SK-N-SH (cell line): ENCODE results near the gene SZT2. TPM values are rescaled to one million over a fixed set of nuclear protein-coding genes. Genes with fewer than 3 reads are reported as not detected.
A peak's percentile ranks its signal among the peaks of the same experiment; 100 is the strongest.

Experiments used
- CTCF ChIA-PET: fragments of 300-600, 350-600 bp; formaldehyde crosslinking; extraction: SDS; loops from one replicate; lab custom pipeline; 2021; lab: Yijun Ruan, JAX
- POLR2A ChIA-PET: fragments of 350-600 bp; sonication (Branson Sonifier 250); formaldehyde crosslinking; extraction: SDS; loops from one replicate; lab custom pipeline; 2020; ENCODE audit warnings: antibody characterized with exemption, inconsistent platforms; lab: Yijun Ruan, JAX
- DNase-seq: peaks from one replicate; pipeline ENCODE4 v3.0.0; 2012
- H2AFZ ChIP-seq: fragments of 200-600 bp; sonication (generic); 2 replicates; pipeline ENCODE4 v1.8.1; 2016; ENCODE audit warnings: antibody characterized with exemption, mild to moderate bottlenecking, low read depth
- H3F3A ChIP-seq: fragments of 200-600 bp; sonication (generic); replicated peaks from 2 replicates; pipeline ENCODE3; 2016; ENCODE audit warnings: antibody characterized with exemption, mild to moderate bottlenecking; ENCODE audit not compliant: insufficient read depth
- H3K27ac ChIP-seq, 2 experiments: fragments of 200-500 bp in 1 of 2; fragments of 200-600 bp in 1 of 2; sonication (Bioruptor generic) in 1 of 2; sonication (generic), shearing (Covaris generic) in 1 of 2; 2 replicates each; pipeline versions ENCODE4 v1.5.1 to v1.6.1; 2014 to 2016; ENCODE audit warnings: low read depth in 2 of 2, inconsistent platforms in 1 of 2, low read length in 1 of 2, mild to moderate bottlenecking in 1 of 2, mixed read lengths in 1 of 2
- H3K27me3 ChIP-seq: fragments of 200-600 bp; sonication (generic), shearing (Covaris generic); 2 replicates; pipeline ENCODE4 v1.6.1; 2016; ENCODE audit warnings: mixed run types; ENCODE audit not compliant: insufficient read depth
- H3K36me3 ChIP-seq, 2 experiments: fragments of 200-500 bp in 1 of 2; fragments of 200-600 bp in 1 of 2; sonication (Bioruptor generic) in 1 of 2; sonication (generic) in 1 of 2; replicated peaks in 1 of 2; 2 replicates each; pipeline versions ENCODE3 to v1.5.1; 2014 to 2016; ENCODE audit warnings: low read length in 1 of 2, mild to moderate bottlenecking in 1 of 2; ENCODE audit not compliant: insufficient read depth in 2 of 2, control insufficient read depth in 1 of 2
- H3K4me1 ChIP-seq, 2 experiments: fragments of 200-500 bp in 1 of 2; fragments of 200-600 bp in 1 of 2; sonication (Bioruptor generic) in 1 of 2; sonication (generic), shearing (Covaris generic) in 1 of 2; 2 replicates each; pipeline versions ENCODE4 v1.5.1 to v1.6.1; 2014 to 2016; ENCODE audit warnings: low read depth in 1 of 2, low read length in 1 of 2, mixed run types in 1 of 2; ENCODE audit not compliant: insufficient read depth in 2 of 2, control insufficient read depth in 1 of 2
- H3K4me2 ChIP-seq: fragments of 200-600 bp; sonication (generic), shearing (Covaris generic); 2 replicates; pipeline ENCODE4 v1.6.1; 2017; ENCODE audit warnings: mixed run types
- H3K4me3 ChIP-seq, 2 experiments: fragments of 200-500 bp in 1 of 2; fragments of 200-600 bp in 1 of 2; sonication (Bioruptor generic) in 1 of 2; sonication (generic), shearing (Covaris generic) in 1 of 2; 2 replicates each; pipeline versions ENCODE4 v1.5.1 to v1.8.1; 2014 to 2016; ENCODE audit warnings: low read depth in 2 of 2, inconsistent platforms in 1 of 2, low read length in 1 of 2, mild to moderate bottlenecking in 1 of 2, mixed read lengths in 1 of 2, moderate library complexity in 1 of 2
- H3K79me2 ChIP-seq: fragments of 200-600 bp; sonication (generic); 2 replicates; pipeline ENCODE4 v1.8.1; 2017; ENCODE audit warnings: mild to moderate bottlenecking; ENCODE audit not compliant: insufficient read depth
- H3K9ac ChIP-seq: fragments of 200-600 bp; sonication (generic); 2 replicates; pipeline ENCODE4 v1.6.1; 2017; ENCODE audit warnings: mixed run types
- H3K9me2 ChIP-seq: fragments of 200-600 bp; sonication (generic); 2 replicates; pipeline ENCODE4 v1.6.1; 2017; ENCODE audit warnings: mixed run types
- H3K9me3 ChIP-seq: fragments of 200-600 bp; sonication (generic); 2 replicates; pipeline ENCODE4 v1.6.1; 2017; ENCODE audit warnings: mixed run types, mild to moderate bottlenecking, moderate library complexity
- H4K20me1 ChIP-seq: fragments of 200-600 bp; sonication (generic); 2 replicates; pipeline ENCODE4 v1.6.1; 2017; ENCODE audit warnings: mild to moderate bottlenecking, mixed run types; ENCODE audit not compliant: insufficient read depth
- EZH2phosphoT487 ChIP-seq: fragments of 200-600 bp; sonication (generic); IDR thresholded peaks from 2 replicates; pipeline ENCODE4 v1.6.1; 2017; ENCODE audit warnings: low read depth, mixed run types, mild to moderate bottlenecking, antibody characterized with exemption, moderate library complexity, borderline replicate concordance
- FOSL2 ChIP-seq: IDR thresholded peaks from 2 replicates; pipeline ENCODE4 v1.4.0; 2012; ENCODE audit warnings: low read depth, mild to moderate bottlenecking, moderate library complexity, borderline replicate concordance
- FOXM1 ChIP-seq: IDR thresholded peaks from 2 replicates; pipeline ENCODE4 v1.4.0; 2012; ENCODE audit warnings: low read depth, mild to moderate bottlenecking
- GATA2 ChIP-seq: sonication (generic); formaldehyde crosslinking; IDR thresholded peaks from 2 replicates; pipeline ENCODE4 v1.5.0; 2020; ENCODE audit warnings: mild to moderate bottlenecking, missing genetic modification reagents
- NFIC ChIP-seq: IDR thresholded peaks from 2 replicates; pipeline ENCODE4 v1.4.0; 2012; ENCODE audit warnings: borderline replicate concordance
- NRF1 ChIP-seq: IDR thresholded peaks from 2 replicates; pipeline ENCODE4 v1.6.1; 2012; ENCODE audit warnings: low read depth, mild to moderate bottlenecking, low read length
- TAF1 ChIP-seq: IDR thresholded peaks from 2 replicates; pipeline ENCODE4 v1.6.1; 2012; ENCODE audit warnings: low read depth, mild to moderate bottlenecking, low read length, moderate library complexity, borderline replicate concordance
- TCF12 ChIP-seq: IDR thresholded peaks from 2 replicates; pipeline ENCODE4 v1.4.0; 2012
- USF2 ChIP-seq: fragments of 150-350 bp; IDR thresholded peaks from 2 replicates; pipeline ENCODE4 v1.6.1; 2017; ENCODE audit warnings: antibody characterized with exemption, low read length, low read depth, borderline replicate concordance
- WGBS: methylation state at CpG from one replicate; pipeline ENCODE4 v1.1.6; 2017; ENCODE audit warnings: low lambda C conversion rate; 5-methylcytosine and 5-hydroxymethylcytosine counted together
- polyA plus RNA-seq, 3 experiments: library from polyadenylated mRNA; depleted of rRNA; stranded (reverse); fragments of >200 nt; gene quantifications; 2 replicates each; pipeline ENCODE4 v1.2.3, GENCODE V29; 2012
- TF ChIP-seq, protein P1 (sequence below): IDR thresholded peaks from 2 replicates; pipeline ENCODE4 v1.4.0; 2012; ENCODE audit warnings: low read depth, borderline replicate concordance
- TF ChIP-seq, protein P2 (sequence below): IDR thresholded peaks from 2 replicates; pipeline ENCODE4 v1.6.1; 2012; ENCODE audit warnings: mild to moderate bottlenecking, low read depth, low read length, moderate library complexity
- TF ChIP-seq, protein P3 (sequence below): IDR thresholded peaks from 2 replicates; pipeline ENCODE4; 2012
- TF ChIP-seq, protein P4 (sequence below): fragments of 150-350 bp; IDR thresholded peaks from 2 replicates; pipeline ENCODE4 v1.6.1; 2016; ENCODE audit warnings: mild to moderate bottlenecking, low read depth, low read length
- TF ChIP-seq, protein P5 (sequence below): IDR thresholded peaks from 2 replicates; pipeline ENCODE4 v1.4.0; 2012; ENCODE audit warnings: low read depth

The SZT2 gene
- polyA plus RNA-seq, 1 of the 3 experiments (the other 2 are of a cell fraction): 12.9 TPM

DNA sequence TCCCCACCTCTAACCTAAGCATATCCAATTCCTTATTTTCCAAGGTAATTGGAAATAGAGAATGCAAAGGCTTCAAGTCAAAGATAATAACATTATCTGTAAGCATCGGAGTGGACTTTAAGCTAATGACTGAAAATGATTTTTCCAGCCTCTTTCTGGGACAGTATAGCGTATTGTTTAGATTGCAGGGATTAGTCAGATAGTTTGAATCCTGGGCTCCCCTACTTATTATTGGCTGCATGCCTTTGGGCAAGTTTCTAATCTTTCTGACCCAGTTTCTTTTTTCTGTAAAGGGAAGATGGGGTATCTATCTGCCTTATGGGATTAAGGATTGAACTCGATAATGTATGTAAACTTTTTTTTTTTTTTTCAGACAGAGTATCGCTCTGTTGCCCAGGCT is 32.4 kb upstream of the SZT2 start:
- no peaks in the 10 kb centered on the region for H4K20me1 ChIP-seq
- no peak overlapping the region for H3K27ac ChIP-seq
- H3K4me3 ChIP-seq: no peak overlapping the region
- peaks cover 17% of the 10 kb centered on the region for H3F3A ChIP-seq
- TF ChIP-seq, protein P1, sequence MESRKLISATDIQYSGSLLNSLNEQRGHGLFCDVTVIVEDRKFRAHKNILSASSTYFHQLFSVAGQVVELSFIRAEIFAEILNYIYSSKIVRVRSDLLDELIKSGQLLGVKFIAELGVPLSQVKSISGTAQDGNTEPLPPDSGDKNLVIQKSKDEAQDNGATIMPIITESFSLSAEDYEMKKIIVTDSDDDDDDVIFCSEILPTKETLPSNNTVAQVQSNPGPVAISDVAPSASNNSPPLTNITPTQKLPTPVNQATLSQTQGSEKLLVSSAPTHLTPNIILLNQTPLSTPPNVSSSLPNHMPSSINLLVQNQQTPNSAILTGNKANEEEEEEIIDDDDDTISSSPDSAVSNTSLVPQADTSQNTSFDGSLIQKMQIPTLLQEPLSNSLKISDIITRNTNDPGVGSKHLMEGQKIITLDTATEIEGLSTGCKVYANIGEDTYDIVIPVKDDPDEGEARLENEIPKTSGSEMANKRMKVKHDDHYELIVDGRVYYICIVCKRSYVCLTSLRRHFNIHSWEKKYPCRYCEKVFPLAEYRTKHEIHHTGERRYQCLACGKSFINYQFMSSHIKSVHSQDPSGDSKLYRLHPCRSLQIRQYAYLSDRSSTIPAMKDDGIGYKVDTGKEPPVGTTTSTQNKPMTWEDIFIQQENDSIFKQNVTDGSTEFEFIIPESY: no peak
- TF ChIP-seq, protein P2, sequence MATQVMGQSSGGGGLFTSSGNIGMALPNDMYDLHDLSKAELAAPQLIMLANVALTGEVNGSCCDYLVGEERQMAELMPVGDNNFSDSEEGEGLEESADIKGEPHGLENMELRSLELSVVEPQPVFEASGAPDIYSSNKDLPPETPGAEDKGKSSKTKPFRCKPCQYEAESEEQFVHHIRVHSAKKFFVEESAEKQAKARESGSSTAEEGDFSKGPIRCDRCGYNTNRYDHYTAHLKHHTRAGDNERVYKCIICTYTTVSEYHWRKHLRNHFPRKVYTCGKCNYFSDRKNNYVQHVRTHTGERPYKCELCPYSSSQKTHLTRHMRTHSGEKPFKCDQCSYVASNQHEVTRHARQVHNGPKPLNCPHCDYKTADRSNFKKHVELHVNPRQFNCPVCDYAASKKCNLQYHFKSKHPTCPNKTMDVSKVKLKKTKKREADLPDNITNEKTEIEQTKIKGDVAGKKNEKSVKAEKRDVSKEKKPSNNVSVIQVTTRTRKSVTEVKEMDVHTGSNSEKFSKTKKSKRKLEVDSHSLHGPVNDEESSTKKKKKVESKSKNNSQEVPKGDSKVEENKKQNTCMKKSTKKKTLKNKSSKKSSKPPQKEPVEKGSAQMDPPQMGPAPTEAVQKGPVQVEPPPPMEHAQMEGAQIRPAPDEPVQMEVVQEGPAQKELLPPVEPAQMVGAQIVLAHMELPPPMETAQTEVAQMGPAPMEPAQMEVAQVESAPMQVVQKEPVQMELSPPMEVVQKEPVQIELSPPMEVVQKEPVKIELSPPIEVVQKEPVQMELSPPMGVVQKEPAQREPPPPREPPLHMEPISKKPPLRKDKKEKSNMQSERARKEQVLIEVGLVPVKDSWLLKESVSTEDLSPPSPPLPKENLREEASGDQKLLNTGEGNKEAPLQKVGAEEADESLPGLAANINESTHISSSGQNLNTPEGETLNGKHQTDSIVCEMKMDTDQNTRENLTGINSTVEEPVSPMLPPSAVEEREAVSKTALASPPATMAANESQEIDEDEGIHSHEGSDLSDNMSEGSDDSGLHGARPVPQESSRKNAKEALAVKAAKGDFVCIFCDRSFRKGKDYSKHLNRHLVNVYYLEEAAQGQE: no peak
- TF ChIP-seq USF2: no peak
- H3K9me2 ChIP-seq: no peaks in the 10 kb centered on the region
- ChIA-PET POLR2A (no interaction called here), CTCF (interaction anchor here (1.2 to 2.1 kb wide), 3 partner anchors 11 to 131 kb away, joined by 3 to 9 read pairs (median 9); partner anchors contain the start of gene ELOVL1)
- DNase-seq: no peak
- no peak overlapping the region for H2AFZ ChIP-seq
- H3K36me3 ChIP-seq: peaks cover 14 to 21% of the 10 kb centered on the region in 2 experiments
- no peak overlapping the region for H3K9ac ChIP-seq
- H3K79me2 ChIP-seq: peaks cover 39% of the 10 kb centered on the region
- WGBS: 96% methylated on average over 4 of the region's 4 CpGs
- peaks cover 5 to 30% of the 10 kb centered on the region in 2 experiments; a peak in 1 of 4 replicates for H3K4me1 ChIP-seq
- no peaks in the 10 kb centered on the region for H3K9me3 ChIP-seq
- H3K27me3 ChIP-seq: no peaks in the 10 kb centered on the region
- H3K4me2 ChIP-seq: peak overlapping the region; percentile 87; the same call in 1 of the 2 replicates

GRCh38 chr1:43358121-43358745 is 31.5 kb upstream of the SZT2 start:
- Histone ChIP-seq H3K9me2 (no peaks in the 10 kb centered on the region), H3K36me3 (peaks cover 19 to 27% of the 10 kb centered on the region in 2 experiments), H3K4me2 (peak overlapping the region; percentile 87), H3K9ac (peak overlapping the region; percentile 93), H3K27me3 (no peaks in the 10 kb centered on the region), H3K79me2 (peaks cover 49% of the 10 kb centered on the region), H4K20me1 (no peaks in the 10 kb centered on the region), H3K27ac (peak overlapping the region; percentile 81 to 90), H3K4me1 (peaks cover 7 to 30% of the 10 kb centered on the region in 2 experiments; a peak in 1 of 4 replicates), H3F3A (peaks cover 26% of the 10 kb centered on the region), H3K9me3 (no peaks in the 10 kb centered on the region), H3K4me3 (peak overlapping the region; percentile 78 to 79), H2AFZ (peak overlapping the region; percentile 94)
- WGBS: 4% methylated on average over 20 of the region's 33 CpGs
- CTCF ChIA-PET: interaction anchor here (1.0 to 2.1 kb wide), 6 partner anchors 10 to 132 kb away, joined by 3 to 9 read pairs (median 5); partner anchors contain the start of genes ELOVL1, MED8 and SZT2
- DNase-seq: peak; percentile 51
- POLR2A ChIA-PET: interaction anchor here (0.6 to 1.6 kb wide), 6 partner anchors 10 to 135 kb away, joined by 3 to 8 read pairs (median 4); partner anchors contain the start of genes ELOVL1, MED8 and SZT2
- no peak for TF ChIP-seq TAF1
- TF ChIP-seq, protein P3, sequence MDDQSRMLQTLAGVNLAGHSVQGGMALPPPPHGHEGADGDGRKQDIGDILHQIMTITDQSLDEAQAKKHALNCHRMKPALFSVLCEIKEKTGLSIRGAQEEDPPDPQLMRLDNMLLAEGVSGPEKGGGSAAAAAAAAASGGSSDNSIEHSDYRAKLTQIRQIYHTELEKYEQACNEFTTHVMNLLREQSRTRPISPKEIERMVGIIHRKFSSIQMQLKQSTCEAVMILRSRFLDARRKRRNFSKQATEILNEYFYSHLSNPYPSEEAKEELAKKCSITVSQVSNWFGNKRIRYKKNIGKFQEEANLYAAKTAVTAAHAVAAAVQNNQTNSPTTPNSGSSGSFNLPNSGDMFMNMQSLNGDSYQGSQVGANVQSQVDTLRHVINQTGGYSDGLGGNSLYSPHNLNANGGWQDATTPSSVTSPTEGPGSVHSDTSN: 0 out of 2 replicates have a peak, but pooled peaks have one; percentile 3
- no peak for TF ChIP-seq NRF1
- TF ChIP-seq FOXM1: no peak
- TF ChIP-seq FOSL2: no peak
- no peak for TF ChIP-seq TCF12
- TF ChIP-seq EZH2phosphoT487: no peak
- TF ChIP-seq, protein P4, sequence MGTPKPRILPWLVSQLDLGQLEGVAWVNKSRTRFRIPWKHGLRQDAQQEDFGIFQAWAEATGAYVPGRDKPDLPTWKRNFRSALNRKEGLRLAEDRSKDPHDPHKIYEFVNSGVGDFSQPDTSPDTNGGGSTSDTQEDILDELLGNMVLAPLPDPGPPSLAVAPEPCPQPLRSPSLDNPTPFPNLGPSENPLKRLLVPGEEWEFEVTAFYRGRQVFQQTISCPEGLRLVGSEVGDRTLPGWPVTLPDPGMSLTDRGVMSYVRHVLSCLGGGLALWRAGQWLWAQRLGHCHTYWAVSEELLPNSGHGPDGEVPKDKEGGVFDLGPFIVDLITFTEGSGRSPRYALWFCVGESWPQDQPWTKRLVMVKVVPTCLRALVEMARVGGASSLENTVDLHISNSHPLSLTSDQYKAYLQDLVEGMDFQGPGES: no peak
- TF ChIP-seq, protein P5, sequence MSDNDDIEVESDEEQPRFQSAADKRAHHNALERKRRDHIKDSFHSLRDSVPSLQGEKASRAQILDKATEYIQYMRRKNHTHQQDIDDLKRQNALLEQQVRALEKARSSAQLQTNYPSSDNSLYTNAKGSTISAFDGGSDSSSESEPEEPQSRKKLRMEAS: no peak
- no peak for TF ChIP-seq NFIC
- no peak for TF ChIP-seq GATA2 (CRISPR knock-in tag)
